NT2/D1 (cell line): ENCODE measurements around the gene CNDP1.

ENCODE experiments used
- SUZ12 ChIP-seq: IDR thresholded peaks from 2 replicates; pipeline ENCODE4 v1.6.1; 2011; ENCODE audit not compliant: insufficient read length, insufficient read depth; ENCODE audit errors: extremely low read depth
- ZNF274 ChIP-seq: IDR thresholded peaks from 2 replicates; pipeline ENCODE4 v1.6.1; 2011; ENCODE audit warnings: mild to moderate bottlenecking, low read depth, low read length

DNA sequence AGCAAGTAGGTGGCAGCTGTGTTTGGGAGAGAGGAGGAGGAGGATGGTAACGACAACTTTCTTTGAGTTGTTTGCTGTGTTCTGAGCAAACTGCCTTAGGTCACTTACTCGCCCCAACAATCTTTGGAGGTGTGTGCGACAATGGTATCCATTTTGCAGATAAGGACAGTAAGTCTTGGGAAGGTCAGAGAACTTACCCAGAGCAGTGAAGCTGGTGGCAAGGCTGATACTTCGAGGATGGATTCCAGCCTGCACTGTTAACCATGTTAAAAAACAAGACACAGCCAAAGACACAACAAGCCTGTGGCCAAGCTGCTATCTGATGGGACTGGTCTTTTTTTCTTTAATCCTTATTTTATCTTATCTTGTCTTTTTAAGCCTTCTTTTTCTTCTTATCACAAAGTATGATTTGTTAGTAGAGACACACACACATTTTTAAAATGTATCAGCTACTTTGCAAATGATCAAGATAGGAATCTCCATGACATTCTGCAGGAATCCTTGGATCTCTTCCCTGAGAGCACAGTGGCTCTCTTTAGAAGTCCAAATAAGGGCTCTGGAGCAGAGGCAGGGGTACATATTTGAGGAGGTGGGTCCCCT, 27.9 kb downstream of the CNDP1 start:
- TF ChIP-seq SUZ12 (no peak), ZNF274 (no peak)
